GM19023 (cell line): Measurements from ENCODE around the gene NAV2.

Source experiments
- ATAC-seq: cut with Tn5 transposase; IDR thresholded peaks from one replicate; pipeline ENCODE4 v1.9.1; 2021; ENCODE audit warnings: mild to moderate bottlenecking, moderate library complexity; ENCODE audit not compliant: unreplicated experiment

NAV2 gene

GRCh38 chr11:19742588-19743292, 30.1 kb downstream of the NAV2 start:
- ATAC-seq: peak; percentile 90

- no peak for ATAC-seq
Measured at GRCh38 chr11:19743622-19744021, 31.0 kb downstream of the NAV2 start.

GRCh38 chr11:19744130-19744529, 31.5 kb downstream of the NAV2 start:
- no peak for ATAC-seq

GRCh38 chr11:19746086-19746485, 33.4 kb downstream of the NAV2 start:
- ATAC-seq: no peak

- ATAC-seq: no peak
Measured at GRCh38 chr11:19747634-19748033, 35.0 kb downstream of the NAV2 start.

GRCh38 chr11:19751055-19751454, 38.4 kb downstream of the NAV2 start:
- no peak for ATAC-seq

GRCh38 chr11:19753451-19754106, 40.9 kb downstream of the NAV2 start:
- ATAC-seq: no peak

GRCh38 chr11:19756675-19757475, 44.2 kb downstream of the NAV2 start:
- no peak for ATAC-seq

- ATAC-seq: no peak
Measured at GRCh38 chr11:19759389-19759788, 46.8 kb downstream of the NAV2 start.

GRCh38 chr11:19762266-19762665, 49.6 kb downstream of the NAV2 start:
- ATAC-seq: no peak

GRCh38 chr11:19763330-19763729, 50.7 kb downstream of the NAV2 start:
- no peak for ATAC-seq

- no peak for ATAC-seq
Measured at GRCh38 chr11:19766206-19766605, 53.6 kb downstream of the NAV2 start.

GRCh38 chr11:19766810-19767209, 54.2 kb downstream of the NAV2 start:
- ATAC-seq: no peak

GRCh38 chr11:19767627-19768151, 55.1 kb downstream of the NAV2 start:
- no peak for ATAC-seq

GRCh38 chr11:19768197-19768596, 55.6 kb downstream of the NAV2 start:
- ATAC-seq: no peak

GRCh38 chr11:19768815-19769214, 56.2 kb downstream of the NAV2 start:
- no peak for ATAC-seq

- ATAC-seq: no peak
Measured at GRCh38 chr11:19769820-19770219, 57.2 kb downstream of the NAV2 start.

- ATAC-seq: no peak
Measured at GRCh38 chr11:19770277-19770676, 57.6 kb downstream of the NAV2 start.

- ATAC-seq: no peak
Measured at GRCh38 chr11:19771463-19771862, 58.8 kb downstream of the NAV2 start.

- ATAC-seq: no peak
Measured at GRCh38 chr11:19772480-19772879, 59.8 kb downstream of the NAV2 start.

- ATAC-seq: no peak
Measured at GRCh38 chr11:19774329-19774728, 61.7 kb downstream of the NAV2 start.
